ENCODE measurements around the gene HIVEP1.

HIVEP1 gene

DNA sequence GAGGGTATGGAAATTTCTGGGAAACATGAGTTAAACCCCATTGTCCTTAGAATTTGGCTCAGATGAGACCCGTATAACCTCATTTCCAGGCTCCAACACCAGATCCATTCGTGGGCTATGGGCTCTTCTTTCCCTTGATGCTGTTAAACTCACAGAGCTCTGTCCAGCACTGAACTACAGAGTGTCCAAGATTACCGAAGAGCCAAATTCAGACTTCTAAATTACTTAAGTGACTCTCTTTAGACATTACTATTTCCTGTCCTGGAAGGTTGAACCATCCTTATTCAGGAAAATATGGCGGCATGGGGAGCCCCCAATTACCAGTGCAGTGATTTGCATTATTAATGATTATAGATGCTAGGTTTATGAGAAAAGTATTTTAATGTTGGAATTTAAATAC, 153.2 kb downstream of the HIVEP1 start:
- TF ChIP-seq, protein P1, sequence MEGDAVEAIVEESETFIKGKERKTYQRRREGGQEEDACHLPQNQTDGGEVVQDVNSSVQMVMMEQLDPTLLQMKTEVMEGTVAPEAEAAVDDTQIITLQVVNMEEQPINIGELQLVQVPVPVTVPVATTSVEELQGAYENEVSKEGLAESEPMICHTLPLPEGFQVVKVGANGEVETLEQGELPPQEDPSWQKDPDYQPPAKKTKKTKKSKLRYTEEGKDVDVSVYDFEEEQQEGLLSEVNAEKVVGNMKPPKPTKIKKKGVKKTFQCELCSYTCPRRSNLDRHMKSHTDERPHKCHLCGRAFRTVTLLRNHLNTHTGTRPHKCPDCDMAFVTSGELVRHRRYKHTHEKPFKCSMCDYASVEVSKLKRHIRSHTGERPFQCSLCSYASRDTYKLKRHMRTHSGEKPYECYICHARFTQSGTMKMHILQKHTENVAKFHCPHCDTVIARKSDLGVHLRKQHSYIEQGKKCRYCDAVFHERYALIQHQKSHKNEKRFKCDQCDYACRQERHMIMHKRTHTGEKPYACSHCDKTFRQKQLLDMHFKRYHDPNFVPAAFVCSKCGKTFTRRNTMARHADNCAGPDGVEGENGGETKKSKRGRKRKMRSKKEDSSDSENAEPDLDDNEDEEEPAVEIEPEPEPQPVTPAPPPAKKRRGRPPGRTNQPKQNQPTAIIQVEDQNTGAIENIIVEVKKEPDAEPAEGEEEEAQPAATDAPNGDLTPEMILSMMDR (IDR thresholded peaks at IDR 0.05; ENCODE audit: borderline replicate concordance, control extremely low read depth, extremely low read depth, insufficient read depth, missing control alignments): no peak
- DNase-seq (ENCODE audit: low spot score): no peak
- in situ Hi-C loops (cut with MboI; ENCODE audit: low sequenced_read_pairs, unreplicated experiment): no loop called here

- no peak for DNase-seq (ENCODE audit: low spot score)
- TF ChIP-seq, protein P1 (IDR thresholded peaks at IDR 0.05; ENCODE audit: borderline replicate concordance, control extremely low read depth, extremely low read depth, insufficient read depth, missing control alignments): no peak
- in situ Hi-C loops (cut with MboI; ENCODE audit: low sequenced_read_pairs, unreplicated experiment): no loop called here
Observed at GRCh38 chr6:12165722-12166280, 153.7 kb downstream of the HIVEP1 start.

DNA sequence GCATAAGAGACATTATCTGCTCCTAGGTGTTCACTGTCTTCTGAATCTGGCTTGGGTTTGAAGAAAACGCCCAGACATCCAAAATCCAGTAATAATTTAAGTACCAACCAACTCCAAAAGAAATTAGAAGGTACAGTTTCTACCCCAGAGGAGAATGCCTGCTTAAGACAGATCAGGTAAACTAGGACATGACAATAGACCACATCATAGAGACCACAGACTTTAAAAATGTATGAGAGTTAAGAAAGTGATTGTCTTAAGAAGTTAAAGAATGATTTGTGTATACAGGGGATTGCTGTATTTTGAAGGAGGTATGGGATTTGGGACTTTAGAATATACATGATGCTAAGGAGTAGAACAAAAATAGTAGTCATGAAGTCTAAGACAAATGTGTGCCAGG, 157.3 kb downstream of the HIVEP1 start:
- TF ChIP-seq, protein P1 (IDR thresholded peaks at IDR 0.05; ENCODE audit: borderline replicate concordance, control extremely low read depth, extremely low read depth, insufficient read depth, missing control alignments): no peak
- in situ Hi-C loops (cut with MboI; ENCODE audit: low sequenced_read_pairs, unreplicated experiment): no loop called here
- no peak for DNase-seq (ENCODE audit: low spot score)

GRCh38 chr6:12170351-12171092, 158.4 kb downstream of the HIVEP1 start:
- in situ Hi-C loops (cut with MboI; ENCODE audit: low sequenced_read_pairs, unreplicated experiment): no loop called here
- DNase-seq (ENCODE audit: low spot score): no peak
- TF ChIP-seq, protein P1 (IDR thresholded peaks at IDR 0.05; ENCODE audit: borderline replicate concordance, control extremely low read depth, extremely low read depth, insufficient read depth, missing control alignments): no peak

DNA sequence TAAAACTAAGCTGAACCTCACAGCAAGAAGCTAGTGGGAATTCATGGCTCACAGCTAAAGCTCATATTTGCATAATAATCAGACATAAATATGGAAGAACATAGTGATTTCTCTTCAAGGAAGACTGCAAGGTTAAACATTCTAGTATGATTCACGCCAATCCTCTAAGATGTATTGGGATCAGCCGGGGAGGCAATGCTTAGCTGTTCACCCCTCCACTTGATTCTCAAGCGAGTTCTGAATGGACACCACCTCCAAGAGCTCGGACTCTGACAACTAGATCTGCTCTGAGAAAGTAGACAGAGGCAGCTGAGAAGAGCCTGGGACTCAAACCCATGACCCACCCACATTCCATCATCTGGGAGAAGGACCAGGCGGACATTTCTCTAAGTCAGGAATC, 159.6 kb downstream of the HIVEP1 start:
- TF ChIP-seq, protein P1 (IDR thresholded peaks at IDR 0.05; ENCODE audit: borderline replicate concordance, control extremely low read depth, extremely low read depth, insufficient read depth, missing control alignments): no peak
- in situ Hi-C loops (cut with MboI; ENCODE audit: low sequenced_read_pairs, unreplicated experiment): no loop called here
- no peak for DNase-seq (ENCODE audit: low spot score)

DNA sequence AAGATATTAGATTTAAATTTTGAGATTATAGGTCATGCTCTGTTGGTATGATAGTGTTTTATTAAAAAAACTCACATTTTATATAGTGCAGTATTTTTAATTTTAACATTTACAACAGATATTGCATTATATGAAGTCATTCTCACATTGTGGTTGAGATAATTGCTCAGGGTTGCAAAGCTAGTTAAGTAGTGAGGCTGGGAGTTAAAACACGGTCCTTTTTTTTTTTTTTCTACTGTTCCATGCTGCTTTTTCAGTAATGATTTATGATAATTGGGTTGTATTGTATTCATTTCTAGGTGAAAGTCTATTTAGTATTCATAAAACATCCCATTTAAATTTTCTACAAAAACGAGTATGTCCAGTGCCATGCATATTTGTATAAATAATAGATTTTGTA, 160.5 kb downstream of the HIVEP1 start:
- TF ChIP-seq, protein P1 (IDR thresholded peaks at IDR 0.05; ENCODE audit: borderline replicate concordance, control extremely low read depth, extremely low read depth, insufficient read depth, missing control alignments): no peak
- DNase-seq (ENCODE audit: low spot score): no peak
- in situ Hi-C loops (cut with MboI; ENCODE audit: low sequenced_read_pairs, unreplicated experiment): no loop called here
